CD4-positive, alpha-beta T cell (primary cell): ENCODE measurements around the gene NEUROD1. TPM values are rescaled to one million over a fixed set of nuclear protein-coding genes. Genes with fewer than 3 reads are reported as not detected.

ENCODE experiments used
- ATAC-seq: fragments of 200-7000 bp; cut with Tn5 transposase; one replicate; pipeline ENCODE4 v1.10.0; 2022; ENCODE audit warnings: mild to moderate bottlenecking; ENCODE audit not compliant: poor library complexity
- CTCF ChIA-PET: fragments of 350-600 bp; sonication (Branson Sonifier 250); formaldehyde crosslinking; loops from one replicate; lab custom pipeline; 2021; ENCODE audit warnings: antibody characterized with exemption, inconsistent platforms; lab: Charles Lee
- POLR2A ChIA-PET: fragments of 350-600 bp; sonication (Branson Sonifier 250); formaldehyde crosslinking; loops from one replicate; lab custom pipeline; 2021; ENCODE audit warnings: antibody characterized with exemption, inconsistent platforms; lab: Charles Lee
- DNase-seq, 14 experiments: peaks; one replicate each; pipeline ENCODE4 v3.0.0-alpha.2; 2013 to 2020; ENCODE audit warnings: mixed read lengths in 2 of 14
- H3K27ac ChIP-seq, 2 donors: one replicate each; pipeline versions ENCODE4 v1.5.1 to v1.7.0; 2013; ENCODE audit warnings: low read length in 2 of 2, low read depth in 1 of 2, mild to moderate bottlenecking in 1 of 2
- H3K27me3 ChIP-seq, 2 experiments: 1 replicate in 1 of 2; 2 replicates in 1 of 2; pipeline versions ENCODE4 v1.6.1 to v1.7.0; 2013; ENCODE audit warnings: low read length in 2 of 2, control low read depth in 1 of 2, mild to moderate bottlenecking in 1 of 2, moderate library complexity in 1 of 2; ENCODE audit not compliant: insufficient read depth in 2 of 2, control insufficient read depth in 1 of 2
- H3K36me3 ChIP-seq: one replicate; pipeline ENCODE4 v1.6.1; 2013; ENCODE audit warnings: low read length, control low read depth; ENCODE audit not compliant: insufficient read depth
- H3K4me1 ChIP-seq: one replicate; pipeline ENCODE4 v1.6.1; 2013; ENCODE audit warnings: low read length, control low read depth; ENCODE audit not compliant: insufficient read depth
- H3K4me3 ChIP-seq: one replicate; pipeline ENCODE4 v1.5.1; 2013; ENCODE audit warnings: mild to moderate bottlenecking, low read length, moderate library complexity
- H3K9me3 ChIP-seq, 2 experiments: 1 replicate in 1 of 2; 2 replicates in 1 of 2; pipeline versions ENCODE4 v1.6.1 to v1.7.0; 2013; ENCODE audit warnings: low read length in 2 of 2, mild to moderate bottlenecking in 2 of 2, control low read depth in 1 of 2, moderate library complexity in 1 of 2; ENCODE audit not compliant: control insufficient read depth in 1 of 2, insufficient read depth in 1 of 2
- H3K27ac Mint-ChIP-seq: one replicate; pipeline ENCODE4 v1.8.0; 2020; ENCODE audit warnings: mixed read lengths
- H3K27me3 Mint-ChIP-seq: one replicate; pipeline ENCODE4 v1.8.0; 2021; ENCODE audit warnings: mixed read lengths
- H3K36me3 Mint-ChIP-seq: one replicate; pipeline ENCODE4 v1.8.0; 2021; ENCODE audit warnings: low read depth, mixed read lengths
- H3K4me1 Mint-ChIP-seq: one replicate; pipeline ENCODE4 v1.8.0; 2021; ENCODE audit warnings: low read depth, mixed read lengths
- H3K4me3 Mint-ChIP-seq: one replicate; pipeline ENCODE4 v1.8.0; 2020; ENCODE audit warnings: mild to moderate bottlenecking, mixed read lengths
- H3K9me3 Mint-ChIP-seq: one replicate; pipeline ENCODE4 v1.8.0; 2020; ENCODE audit warnings: mixed read lengths
- intact Hi-C, 2 experiments: fragments of 100-400 bp; cut with DNase I in 1 of 2; cut with micrococcal nuclease in 1 of 2; formaldehyde crosslinking; loops; one replicate each; pipeline versions ENCODE4 v1.15.1 to v1.9.0; 2023 to 2025; cut with DNase I, micrococcal nuclease
- total RNA-seq, 174 experiments: library from RNA in 2 of 174; stranded (reverse) in 2 of 174; gene quantifications; one replicate each; pipeline ENCODE4 v1.2.3 and lab custom pipeline; 2021 to 2026
- TF ChIP-seq, protein P1 (sequence below): fragments of 200-600 bp; IDR thresholded peaks from one replicate; pipeline ENCODE4 v1.8.0; 2022; ENCODE audit warnings: antibody characterized with exemption, mild to moderate bottlenecking

NEUROD1 gene
- total RNA-seq, 2 experiments from 2014 or later: not detected

DNA sequence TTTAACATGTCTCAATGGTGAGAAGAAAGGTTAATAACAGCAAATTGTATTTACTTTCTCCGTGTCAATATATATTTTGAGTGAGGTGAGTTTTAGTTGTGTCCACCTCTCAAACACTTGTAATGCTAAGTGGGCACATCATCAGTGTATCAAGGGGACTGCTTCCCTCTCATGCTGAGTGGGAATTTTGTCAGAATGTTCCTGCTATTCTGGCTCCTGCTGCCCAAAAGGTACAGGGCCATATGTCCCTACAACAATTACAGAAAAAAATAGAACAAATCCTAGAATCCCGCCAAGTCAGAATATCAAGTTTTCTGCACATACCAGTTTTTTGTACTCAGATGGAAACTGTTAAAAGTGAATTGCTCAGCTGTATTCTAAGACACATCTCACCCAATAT lies 18.0 kb downstream of the NEUROD1 start:
- ChIA-PET POLR2A (no interaction called here), CTCF (interaction anchor here (0.7 kb wide), 1 partner anchor 15 kb away, joined by 3 read pairs; no protein-coding TSS in a partner anchor)
- DNase-seq (no peak), ATAC-seq (no peak)
- Histone ChIP-seq H3K36me3 (no peaks in the 10 kb centered on the region), H3K27me3 (peaks cover 13 to 16% of the 10 kb centered on the region in 2 experiments), H3K4me3 (no peak overlapping the region), H3K9me3 (peaks cover 0 to 6% of the 10 kb centered on the region in 2 experiments), H3K4me1 (peaks cover 1% of the 10 kb centered on the region), H3K27ac (no peak overlapping the region)
- H3K27ac Mint-ChIP-seq: no peak overlapping the region
- TF ChIP-seq, protein P1, sequence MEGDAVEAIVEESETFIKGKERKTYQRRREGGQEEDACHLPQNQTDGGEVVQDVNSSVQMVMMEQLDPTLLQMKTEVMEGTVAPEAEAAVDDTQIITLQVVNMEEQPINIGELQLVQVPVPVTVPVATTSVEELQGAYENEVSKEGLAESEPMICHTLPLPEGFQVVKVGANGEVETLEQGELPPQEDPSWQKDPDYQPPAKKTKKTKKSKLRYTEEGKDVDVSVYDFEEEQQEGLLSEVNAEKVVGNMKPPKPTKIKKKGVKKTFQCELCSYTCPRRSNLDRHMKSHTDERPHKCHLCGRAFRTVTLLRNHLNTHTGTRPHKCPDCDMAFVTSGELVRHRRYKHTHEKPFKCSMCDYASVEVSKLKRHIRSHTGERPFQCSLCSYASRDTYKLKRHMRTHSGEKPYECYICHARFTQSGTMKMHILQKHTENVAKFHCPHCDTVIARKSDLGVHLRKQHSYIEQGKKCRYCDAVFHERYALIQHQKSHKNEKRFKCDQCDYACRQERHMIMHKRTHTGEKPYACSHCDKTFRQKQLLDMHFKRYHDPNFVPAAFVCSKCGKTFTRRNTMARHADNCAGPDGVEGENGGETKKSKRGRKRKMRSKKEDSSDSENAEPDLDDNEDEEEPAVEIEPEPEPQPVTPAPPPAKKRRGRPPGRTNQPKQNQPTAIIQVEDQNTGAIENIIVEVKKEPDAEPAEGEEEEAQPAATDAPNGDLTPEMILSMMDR: no peak
- intact Hi-C loops: no loop called here
- no peaks in the 10 kb centered on the region for H3K36me3 Mint-ChIP-seq
- H3K4me1 Mint-ChIP-seq: no peaks in the 10 kb centered on the region
- peaks cover 11% of the 10 kb centered on the region for H3K9me3 Mint-ChIP-seq
- H3K4me3 Mint-ChIP-seq: no peak overlapping the region
- peaks cover 40% of the 10 kb centered on the region for H3K27me3 Mint-ChIP-seq

DNA sequence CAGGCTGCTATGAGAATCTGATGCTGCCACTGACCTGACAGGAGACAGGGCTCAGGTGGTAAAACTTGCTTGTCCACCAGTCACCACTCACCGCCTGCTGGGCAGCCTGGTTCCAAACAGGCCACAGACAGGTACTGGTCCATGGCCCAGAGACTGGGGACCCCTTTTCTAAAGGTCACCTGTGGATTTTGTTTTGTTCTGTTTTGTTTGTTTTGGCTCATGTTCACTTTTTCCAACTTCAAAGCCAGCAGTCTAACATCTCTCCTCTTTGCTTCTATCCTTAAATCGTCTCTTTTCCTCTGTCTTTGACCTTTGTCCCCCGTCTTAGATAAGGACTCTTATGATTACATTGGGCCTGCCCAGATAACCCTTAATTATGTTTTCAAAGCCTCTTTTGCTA lies 20.1 kb downstream of the NEUROD1 start:
- intact Hi-C loops: no loop called here
- H3K36me3 Mint-ChIP-seq: no peaks in the 10 kb centered on the region
- no peaks in the 10 kb centered on the region for H3K4me1 Mint-ChIP-seq
- peaks cover 42% of the 10 kb centered on the region for H3K27me3 Mint-ChIP-seq
- H3K4me3 ChIP-seq: no peak overlapping the region
- peaks cover under 1 to 6% of the 10 kb centered on the region in 2 experiments for H3K9me3 ChIP-seq
- no peaks in the 10 kb centered on the region for H3K9me3 Mint-ChIP-seq
- CTCF ChIA-PET: no interaction called here
- H3K27ac ChIP-seq: no peak overlapping the region
- POLR2A ChIA-PET: no interaction called here
- no peaks in the 10 kb centered on the region for H3K36me3 ChIP-seq
- H3K4me1 ChIP-seq: peaks cover 12% of the 10 kb centered on the region
- no peak for ATAC-seq
- peaks cover 27 to 29% of the 10 kb centered on the region in 2 experiments for H3K27me3 ChIP-seq
- TF ChIP-seq, protein P1: no peak
- no peak overlapping the region for H3K27ac Mint-ChIP-seq
- no peak overlapping the region for H3K4me3 Mint-ChIP-seq
- no peak for DNase-seq

DNA sequence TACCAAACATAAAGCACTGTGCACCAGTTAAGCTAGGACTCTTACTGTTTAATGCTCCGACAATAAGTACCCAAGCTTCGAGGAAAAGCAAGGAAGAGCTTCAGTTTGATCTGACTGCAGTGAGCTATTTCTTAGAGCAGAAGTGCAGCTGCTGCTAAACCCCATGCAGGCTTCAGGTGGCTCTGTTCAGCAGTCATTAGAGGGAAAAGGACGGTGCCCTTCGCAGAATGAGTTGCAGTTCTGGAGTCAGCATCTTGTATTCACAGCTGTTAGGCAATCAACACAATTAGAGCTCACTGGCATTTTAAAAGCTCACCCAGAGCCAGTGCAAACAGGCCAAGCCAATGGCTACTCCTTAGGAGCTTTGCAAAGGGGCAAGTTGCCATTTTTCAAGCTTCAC lies 21.9 kb downstream of the NEUROD1 start:
- ChIA-PET CTCF (interaction anchor here (0.9 kb wide), 1 partner anchor 12 kb away, joined by 3 read pairs; no protein-coding TSS in a partner anchor), POLR2A (no interaction called here)
- Mint-ChIP-seq H3K27ac (no peak overlapping the region), H3K9me3 (no peaks in the 10 kb centered on the region), H3K27me3 (peaks cover 51% of the 10 kb centered on the region), H3K36me3 (no peaks in the 10 kb centered on the region), H3K4me1 (no peaks in the 10 kb centered on the region), H3K4me3 (no peak overlapping the region)
- no peak for ATAC-seq
- intact Hi-C loops: no loop called here
- TF ChIP-seq, protein P1: no peak
- H3K4me1 ChIP-seq: peaks cover 12% of the 10 kb centered on the region
- no peak for DNase-seq
- H3K9me3 ChIP-seq: peaks cover 0 to 6% of the 10 kb centered on the region in 2 experiments
- no peaks in the 10 kb centered on the region for H3K36me3 ChIP-seq
- H3K27ac ChIP-seq: no peak overlapping the region
- H3K27me3 ChIP-seq: peaks cover 27 to 39% of the 10 kb centered on the region in 2 experiments
- H3K4me3 ChIP-seq: no peak overlapping the region
